AG10803 (cell line): Measurements from ENCODE around the gene ALS2CL.

Experiments
- DNase-seq: peaks from one replicate; pipeline ENCODE4 v3.0.0; 2010; ENCODE audit warnings: low read depth
- H3K4me3 ChIP-seq: 2 replicates; pipeline ENCODE4 v1.5.1; 2011; ENCODE audit warnings: mild to moderate bottlenecking, low read length, control low read depth
- CTCF ChIP-seq: conservative IDR thresholded peaks from 2 replicates; pipeline ENCODE4 v1.5.1; 2011; ENCODE audit warnings: mild to moderate bottlenecking, low read length, control low read depth, inconsistent platforms

Gene ALS2CL

GRCh38 chr3:46624975-46625490 is 68.4 kb downstream of the ALS2CL start:
- no peak overlapping the region for H3K4me3 ChIP-seq
- DNase-seq: no peak

GRCh38 chr3:46624533-46624932 is 68.9 kb downstream of the ALS2CL start:
- no peak for DNase-seq
- H3K4me3 ChIP-seq: no peak overlapping the region
- no peak for TF ChIP-seq CTCF

More at GRCh38 chr3:46624975-46625490, 68.4 kb downstream of the ALS2CL start:
- TF ChIP-seq CTCF: no peak

GRCh38 chr3:46619845-46620778 is 73.4 kb downstream of the ALS2CL start:
- no peak overlapping the region for H3K4me3 ChIP-seq
- DNase-seq: no peak
- TF ChIP-seq CTCF: no peak
